ENCODE measurements around the gene YWHAQ.

YWHAQ gene

GRCh38 chr2:9547262-9547991, 83.4 kb downstream of the YWHAQ start:
- DNase-seq, result no peak

- DNase-seq, result no peak
These were observed 85.3 kb downstream of the YWHAQ start for GRCh38 chr2:9545502-9545901.

- DNase-seq, result no peak
These were observed 87.2 kb downstream of the YWHAQ start for GRCh38 chr2:9543557-9543956.

- no peak for DNase-seq
These were observed 91.3 kb downstream of the YWHAQ start for GRCh38 chr2:9539531-9539930.

- no peak for DNase-seq
These were observed 92.7 kb downstream of the YWHAQ start for GRCh38 chr2:9538000-9538507.

GRCh38 chr2:9536504-9536903, 94.3 kb downstream of the YWHAQ start:
- no peak for DNase-seq

- no peak for DNase-seq
These were observed 95.6 kb downstream of the YWHAQ start for GRCh38 chr2:9535177-9535576.
